Measurements from ENCODE around the gene MAPK7.

GRCh38 chr17:19369846-19370492 is 8.3 kb upstream of the MAPK7 start:
- TF ChIP-seq POLR2A (IDR thresholded peaks at IDR 0.05) (no peak), EP300 (IDR thresholded peaks at IDR 0.05; ENCODE audit: low read depth) (no peak), CTCF (IDR thresholded peaks at IDR 0.05) (no peak), POLR2AphosphoS5 (IDR thresholded peaks at IDR 0.05) (no peak)

Measured in transverse colon (tissue), 4 donors.